Measurements from ENCODE around the gene WSCD1.

GRCh38 chr17:6052926-6053325, 17.3 kb upstream of the WSCD1 start:
- no peak for TF ChIP-seq REST (IDR thresholded peaks at IDR 0.05; ENCODE audit: borderline replicate concordance)
- no peak for TF ChIP-seq CTCF (IDR thresholded peaks at IDR 0.05; ENCODE audit: poor library complexity, severe bottlenecking)
- no peak for TF ChIP-seq MXI1 (conservative IDR thresholded peaks at IDR 0.05; ENCODE audit: poor library complexity, severe bottlenecking)
- TF ChIP-seq EZH2 (IDR thresholded peaks at IDR 0.05; ENCODE audit: borderline replicate concordance, insufficient read depth, low read length, poor library complexity, severe bottlenecking) = no peak
- TF ChIP-seq EP300 (conservative IDR thresholded peaks at IDR 0.05; ENCODE audit: poor library complexity, severe bottlenecking) = no peak

Data from neural cell (in vitro differentiated cells).